ENCODE data around the gene VWA5B1.

GRCh38 chr1:20320704-20321103, 30.0 kb downstream of the VWA5B1 start:
- TF ChIP-seq CTCF (IDR thresholded peaks at IDR 0.05) (no peak), POLR2A (IDR thresholded peaks at IDR 0.05) (no peak), EP300 (IDR thresholded peaks at IDR 0.05) (no peak)

Measured in tibial nerve (tissue), 4 donors.